T-helper 1 cell treated with Interleukin-12 subunit alpha and Interleukin-12 subunit beta and Interleukin-4 antibody, amounts not matched to agents 30 μg/mL and 1 μg/mL, for 36 hours (primary cell): ENCODE data around the gene CLINT1.
"Not testable (repeated sequence)": the region's sequence is repeated elsewhere in the genome, so short reads cannot be mapped to it uniquely, and the experiment has no call there.

ENCODE experiments used
- H3K27ac Mint-ChIP-seq: one replicate; pipeline ENCODE4 v1.8.0; 2021; ENCODE audit warnings: mild to moderate bottlenecking, mixed read lengths
- H3K27me3 Mint-ChIP-seq: one replicate; pipeline ENCODE4 v1.8.0; 2021; ENCODE audit warnings: low read depth, mixed read lengths
- H3K36me3 Mint-ChIP-seq: one replicate; pipeline ENCODE4 v1.8.0; 2021; ENCODE audit warnings: low read depth, mixed read lengths
- H3K4me1 Mint-ChIP-seq: one replicate; pipeline ENCODE4 v1.8.0; 2021; ENCODE audit warnings: low read depth, mixed read lengths
- H3K4me3 Mint-ChIP-seq: one replicate; pipeline ENCODE4 v1.8.0; 2021; ENCODE audit warnings: mild to moderate bottlenecking, moderate library complexity, mixed read lengths
- H3K9me3 Mint-ChIP-seq: one replicate; pipeline ENCODE4 v1.8.0; 2021; ENCODE audit warnings: mixed read lengths

CLINT1 gene

GRCh38 chr5:157874861-157875260 is 15.9 kb upstream of the CLINT1 start:
- H3K36me3 Mint-ChIP-seq, result no peaks in the 10 kb centered on the region
- H3K9me3 Mint-ChIP-seq, result no peaks in the 10 kb centered on the region
- H3K27ac Mint-ChIP-seq, result no peak overlapping the region
- H3K4me1 Mint-ChIP-seq, result peaks cover 7% of the 10 kb centered on the region
- no peak overlapping the region for H3K4me3 Mint-ChIP-seq
- no peaks in the 10 kb centered on the region for H3K27me3 Mint-ChIP-seq

GRCh38 chr5:157870837-157871834 is 12.2 kb upstream of the CLINT1 start:
- Mint-ChIP-seq H3K9me3 (peaks cover 4% of the 10 kb centered on the region), H3K27me3 (no peaks in the 10 kb centered on the region), H3K27ac (no peak overlapping the region), H3K36me3 (no peaks in the 10 kb centered on the region), H3K4me3 (no peak overlapping the region), H3K4me1 (peaks cover 10% of the 10 kb centered on the region)

- Mint-ChIP-seq H3K9me3 (peaks cover 4% of the 10 kb centered on the region), H3K27me3 (no peaks in the 10 kb centered on the region), H3K36me3 (no peaks in the 10 kb centered on the region), H3K4me1 (peaks cover 10% of the 10 kb centered on the region), H3K4me3 (no peak overlapping the region), H3K27ac (no peak overlapping the region)
These were observed 8.9 kb upstream of the CLINT1 start for GRCh38 chr5:157867751-157868387.

GRCh38 chr5:157866536-157866935 is 7.6 kb upstream of the CLINT1 start:
- no peak overlapping the region for H3K4me3 Mint-ChIP-seq

GRCh38 chr5:157865781-157866180 is 6.8 kb upstream of the CLINT1 start:
- Mint-ChIP-seq H3K36me3 (no peaks in the 10 kb centered on the region), H3K27ac (no peak overlapping the region), H3K4me3 (no peak overlapping the region), H3K27me3 (no peaks in the 10 kb centered on the region), H3K4me1 (peaks cover 15% of the 10 kb centered on the region), H3K9me3 (peaks cover 4% of the 10 kb centered on the region)

More at GRCh38 chr5:157866536-157866935, 7.6 kb upstream of the CLINT1 start:
- no peak overlapping the region for H3K27ac Mint-ChIP-seq
- H3K9me3 Mint-ChIP-seq, result peaks cover 4% of the 10 kb centered on the region
- no peaks in the 10 kb centered on the region for H3K36me3 Mint-ChIP-seq
- H3K4me1 Mint-ChIP-seq, result peaks cover 13% of the 10 kb centered on the region
- H3K27me3 Mint-ChIP-seq, result no peaks in the 10 kb centered on the region

GRCh38 chr5:157864067-157864466 is 5.1 kb upstream of the CLINT1 start:
- Mint-ChIP-seq H3K9me3 (no peaks in the 10 kb centered on the region), H3K27me3 (no peaks in the 10 kb centered on the region), H3K4me3 (no peak overlapping the region), H3K4me1 (peaks cover 26% of the 10 kb centered on the region), H3K27ac (no peak overlapping the region), H3K36me3 (no peaks in the 10 kb centered on the region)

GRCh38 chr5:157862183-157862851 is 3.4 kb upstream of the CLINT1 start:
- Mint-ChIP-seq H3K4me1 (peaks cover 33% of the 10 kb centered on the region), H3K27ac (no peak overlapping the region), H3K9me3 (no peaks in the 10 kb centered on the region), H3K27me3 (no peaks in the 10 kb centered on the region), H3K36me3 (peaks cover 5% of the 10 kb centered on the region), H3K4me3 (peak overlapping the region; percentile 28)

- Mint-ChIP-seq H3K4me3 (peak overlapping the region; percentile 43), H3K4me1 (peaks cover 41% of the 10 kb centered on the region), H3K27me3 (no peaks in the 10 kb centered on the region), H3K27ac (peak overlapping the region; percentile 50), H3K9me3 (no peaks in the 10 kb centered on the region), H3K36me3 (peaks cover 5% of the 10 kb centered on the region)
These were observed 2.2 kb upstream of the CLINT1 start for GRCh38 chr5:157860898-157861890.

GRCh38 chr5:157859227-157859575 is 256 bp upstream of the CLINT1 start:
- peak overlapping the region; percentile 98 for H3K27ac Mint-ChIP-seq
- peaks cover 50% of the 10 kb centered on the region for H3K4me1 Mint-ChIP-seq
- H3K27me3 Mint-ChIP-seq, result no peaks in the 10 kb centered on the region
- peak overlapping the region; percentile 85 for H3K4me3 Mint-ChIP-seq
- peaks cover 10% of the 10 kb centered on the region for H3K36me3 Mint-ChIP-seq
- no peaks in the 10 kb centered on the region for H3K9me3 Mint-ChIP-seq

- Mint-ChIP-seq H3K27ac (peak overlapping the region; percentile 94), H3K36me3 (peaks cover 10% of the 10 kb centered on the region)
These were observed 974 bp downstream of the CLINT1 start for GRCh38 chr5:157857816-157858526.

GRCh38 chr5:157855404-157855994 is 3.4 kb downstream of the CLINT1 start:
- Mint-ChIP-seq H3K36me3 (peaks cover 11% of the 10 kb centered on the region), H3K9me3 (no peaks in the 10 kb centered on the region), H3K27me3 (no peaks in the 10 kb centered on the region), H3K27ac (no peak overlapping the region), H3K4me1 (peaks cover 48% of the 10 kb centered on the region), H3K4me3 (no peak overlapping the region)

More at GRCh38 chr5:157857816-157858526, 974 bp downstream of the CLINT1 start:
- no peaks in the 10 kb centered on the region for H3K9me3 Mint-ChIP-seq
- H3K4me1 Mint-ChIP-seq, result peaks cover 55% of the 10 kb centered on the region
- no peaks in the 10 kb centered on the region for H3K27me3 Mint-ChIP-seq
- peak overlapping the region; percentile 85 for H3K4me3 Mint-ChIP-seq

GRCh38 chr5:157853365-157853764 is 5.6 kb downstream of the CLINT1 start:
- H3K27me3 Mint-ChIP-seq, H3K9me3 Mint-ChIP-seq, H3K4me3 Mint-ChIP-seq, H3K27ac Mint-ChIP-seq: not testable (repeated sequence)
- H3K4me1 Mint-ChIP-seq, result peaks cover 37% of the 10 kb centered on the region
- peaks cover 13% of the 10 kb centered on the region for H3K36me3 Mint-ChIP-seq
